ENCODE measurements around the gene HGFAC. TPM values are rescaled to one million over a fixed set of nuclear protein-coding genes. Genes with fewer than 3 reads are reported as not detected.

Gene HGFAC
- total and polyA plus RNA-seq, 5 donors from 2014 or later = 0.11 TPM; not detected in 4

- DNase-seq (no peak), ATAC-seq (ENCODE audit: low read depth in 2 of 2) (no peak)
- Histone ChIP-seq H3K9me3 (ENCODE audit: control insufficient read depth in 2 of 2, low read length in 2 of 2) (no peaks in the 10 kb centered on the region), H3K4me1 (ENCODE audit: control insufficient read depth, insufficient read depth, low read length, poor library complexity, severe bottlenecking) (no peaks in the 10 kb centered on the region), H3K36me3 (ENCODE audit: control insufficient read depth, insufficient read depth, low read length) (no peaks in the 10 kb centered on the region), H3K27ac (ENCODE audit: insufficient read depth, low read length, poor library complexity, severe bottlenecking) (no peak overlapping the region), H3K4me3 (ENCODE audit: low read depth, low read length) (no peak overlapping the region), H3K27me3 (ENCODE audit: control insufficient read depth, insufficient read depth, low read length) (no peaks in the 10 kb centered on the region)
- Mint-ChIP-seq H3K4me1 (peaks cover 0 to 11% (median 2%) of the 10 kb centered on the region in 4 donors), H3K4me3 (no peak overlapping the region), H3K27ac (no peak overlapping the region), H3K9me3 (peaks cover 0 to 2% (median 0%) of the 10 kb centered on the region in 7 donors), H3K36me3 (no peaks in the 10 kb centered on the region), H3K27me3 (no peaks in the 10 kb centered on the region)
Measured at GRCh38 chr4:3402491-3403347, 39.0 kb upstream of the HGFAC start.

GRCh38 chr4:3403348-3403906 is 38.3 kb upstream of the HGFAC start:
- no peak overlapping the region for H3K4me3 ChIP-seq (ENCODE audit: low read depth, low read length)
- Mint-ChIP-seq H3K36me3 (no peaks in the 10 kb centered on the region), H3K27me3 (no peaks in the 10 kb centered on the region), H3K9me3 (peaks cover 0 to 2% (median 0%) of the 10 kb centered on the region in 7 donors), H3K4me1 (peaks cover 0 to 5% (median 2%) of the 10 kb centered on the region in 4 donors), H3K4me3 (no peak overlapping the region), H3K27ac (no peak overlapping the region)
- no peaks in the 10 kb centered on the region for H3K9me3 ChIP-seq (ENCODE audit: control insufficient read depth in 2 of 2, low read length in 2 of 2)
- no peaks in the 10 kb centered on the region for H3K4me1 ChIP-seq (ENCODE audit: control insufficient read depth, insufficient read depth, low read length, poor library complexity, severe bottlenecking)
- no peak for ATAC-seq (ENCODE audit: low read depth in 2 of 2)
- no peak for DNase-seq
- no peak overlapping the region for H3K27ac ChIP-seq (ENCODE audit: insufficient read depth, low read length, poor library complexity, severe bottlenecking)
- H3K27me3 ChIP-seq (ENCODE audit: control insufficient read depth, insufficient read depth, low read length) = no peaks in the 10 kb centered on the region
- no peaks in the 10 kb centered on the region for H3K36me3 ChIP-seq (ENCODE audit: control insufficient read depth, insufficient read depth, low read length)

- Histone ChIP-seq H3K36me3 (ENCODE audit: control insufficient read depth, insufficient read depth, low read length) (no peaks in the 10 kb centered on the region), H3K27ac (ENCODE audit: insufficient read depth, low read length, poor library complexity, severe bottlenecking) (no peak overlapping the region), H3K4me3 (ENCODE audit: low read depth, low read length) (no peak overlapping the region), H3K4me1 (ENCODE audit: control insufficient read depth, insufficient read depth, low read length, poor library complexity, severe bottlenecking) (no peaks in the 10 kb centered on the region), H3K9me3 (ENCODE audit: control insufficient read depth in 2 of 2, low read length in 2 of 2) (no peaks in the 10 kb centered on the region), H3K27me3 (ENCODE audit: control insufficient read depth, insufficient read depth, low read length) (no peaks in the 10 kb centered on the region)
- H3K4me3 Mint-ChIP-seq = no peak overlapping the region
- H3K27me3 Mint-ChIP-seq = no peaks in the 10 kb centered on the region
- H3K4me1 Mint-ChIP-seq = peaks cover 0 to 5% (median 0%) of the 10 kb centered on the region in 4 donors
- H3K9me3 Mint-ChIP-seq = peaks cover 0 to 2% (median 0%) of the 10 kb centered on the region in 7 donors
- ATAC-seq (ENCODE audit: low read depth in 2 of 2) (no peak), DNase-seq (no peak)
- peak overlapping the region in 1 of 3 donors; percentile 27 for H3K27ac Mint-ChIP-seq
- no peaks in the 10 kb centered on the region for H3K36me3 Mint-ChIP-seq
Measured at GRCh38 chr4:3404546-3404945, 37.2 kb upstream of the HGFAC start.

GRCh38 chr4:3405176-3405575 is 36.6 kb upstream of the HGFAC start:
- H3K27me3 ChIP-seq (ENCODE audit: control insufficient read depth, insufficient read depth, low read length) = no peaks in the 10 kb centered on the region
- no peaks in the 10 kb centered on the region for H3K36me3 ChIP-seq (ENCODE audit: control insufficient read depth, insufficient read depth, low read length)
- Mint-ChIP-seq H3K4me3 (no peak overlapping the region), H3K27ac (no peak overlapping the region), H3K9me3 (peaks cover 0 to 2% (median 0%) of the 10 kb centered on the region in 7 donors), H3K27me3 (no peaks in the 10 kb centered on the region), H3K4me1 (peaks cover 0 to 5% (median 0%) of the 10 kb centered on the region in 4 donors), H3K36me3 (no peaks in the 10 kb centered on the region)
- H3K9me3 ChIP-seq (ENCODE audit: control insufficient read depth in 2 of 2, low read length in 2 of 2) = no peaks in the 10 kb centered on the region
- ATAC-seq (ENCODE audit: low read depth in 2 of 2) (no peak), DNase-seq (no peak)
- H3K4me3 ChIP-seq (ENCODE audit: low read depth, low read length) = no peak overlapping the region
- no peak overlapping the region for H3K27ac ChIP-seq (ENCODE audit: insufficient read depth, low read length, poor library complexity, severe bottlenecking)
- H3K4me1 ChIP-seq (ENCODE audit: control insufficient read depth, insufficient read depth, low read length, poor library complexity, severe bottlenecking) = no peaks in the 10 kb centered on the region

- H3K36me3 Mint-ChIP-seq = no peaks in the 10 kb centered on the region
- no peak overlapping the region for H3K27ac Mint-ChIP-seq
- H3K4me3 Mint-ChIP-seq = no peak overlapping the region
- peaks cover 0 to 2% (median 0%) of the 10 kb centered on the region in 7 donors for H3K9me3 Mint-ChIP-seq
- Histone ChIP-seq H3K27me3 (ENCODE audit: control insufficient read depth, insufficient read depth, low read length) (no peaks in the 10 kb centered on the region), H3K4me1 (ENCODE audit: control insufficient read depth, insufficient read depth, low read length, poor library complexity, severe bottlenecking) (no peaks in the 10 kb centered on the region), H3K36me3 (ENCODE audit: control insufficient read depth, insufficient read depth, low read length) (no peaks in the 10 kb centered on the region), H3K27ac (ENCODE audit: insufficient read depth, low read length, poor library complexity, severe bottlenecking) (no peak overlapping the region), H3K4me3 (ENCODE audit: low read depth, low read length) (no peak overlapping the region), H3K9me3 (ENCODE audit: control insufficient read depth in 2 of 2, low read length in 2 of 2) (no peaks in the 10 kb centered on the region)
- H3K4me1 Mint-ChIP-seq = peaks cover 0 to 5% (median 0%) of the 10 kb centered on the region in 4 donors
- DNase-seq = no peak
- no peak for ATAC-seq (ENCODE audit: low read depth in 2 of 2)
- H3K27me3 Mint-ChIP-seq = no peaks in the 10 kb centered on the region
Measured at GRCh38 chr4:3406021-3406420, 35.7 kb upstream of the HGFAC start.

GRCh38 chr4:3406431-3406830 is 35.3 kb upstream of the HGFAC start:
- H3K9me3 Mint-ChIP-seq = no peaks in the 10 kb centered on the region
- ATAC-seq (ENCODE audit: low read depth in 2 of 2) = no peak
- H3K4me1 Mint-ChIP-seq = peaks cover 0 to 5% (median 0%) of the 10 kb centered on the region in 4 donors
- no peak for DNase-seq
- H3K27me3 ChIP-seq (ENCODE audit: control insufficient read depth, insufficient read depth, low read length) = no peaks in the 10 kb centered on the region
- no peaks in the 10 kb centered on the region for H3K36me3 ChIP-seq (ENCODE audit: control insufficient read depth, insufficient read depth, low read length)
- no peak overlapping the region for H3K27ac Mint-ChIP-seq
- no peaks in the 10 kb centered on the region for H3K4me1 ChIP-seq (ENCODE audit: control insufficient read depth, insufficient read depth, low read length, poor library complexity, severe bottlenecking)
- no peaks in the 10 kb centered on the region for H3K9me3 ChIP-seq (ENCODE audit: control insufficient read depth in 2 of 2, low read length in 2 of 2)
- no peaks in the 10 kb centered on the region for H3K27me3 Mint-ChIP-seq
- no peak overlapping the region for H3K4me3 ChIP-seq (ENCODE audit: low read depth, low read length)
- no peaks in the 10 kb centered on the region for H3K36me3 Mint-ChIP-seq
- no peak overlapping the region for H3K27ac ChIP-seq (ENCODE audit: insufficient read depth, low read length, poor library complexity, severe bottlenecking)
- no peak overlapping the region for H3K4me3 Mint-ChIP-seq

GRCh38 chr4:3407171-3407771 is 34.5 kb upstream of the HGFAC start:
- H3K27ac Mint-ChIP-seq = no peak overlapping the region
- no peaks in the 10 kb centered on the region for H3K36me3 Mint-ChIP-seq
- no peaks in the 10 kb centered on the region for H3K9me3 ChIP-seq (ENCODE audit: control insufficient read depth in 2 of 2, low read length in 2 of 2)
- no peaks in the 10 kb centered on the region for H3K4me1 ChIP-seq (ENCODE audit: control insufficient read depth, insufficient read depth, low read length, poor library complexity, severe bottlenecking)
- no peaks in the 10 kb centered on the region for H3K27me3 Mint-ChIP-seq
- H3K9me3 Mint-ChIP-seq = no peaks in the 10 kb centered on the region
- H3K4me3 ChIP-seq (ENCODE audit: low read depth, low read length) = no peak overlapping the region
- H3K27me3 ChIP-seq (ENCODE audit: control insufficient read depth, insufficient read depth, low read length) = no peaks in the 10 kb centered on the region
- H3K27ac ChIP-seq (ENCODE audit: insufficient read depth, low read length, poor library complexity, severe bottlenecking) = no peak overlapping the region
- H3K36me3 ChIP-seq (ENCODE audit: control insufficient read depth, insufficient read depth, low read length) = no peaks in the 10 kb centered on the region
- H3K4me1 Mint-ChIP-seq = peaks cover 0 to 4% (median 0%) of the 10 kb centered on the region in 4 donors
- no peak for DNase-seq
- H3K4me3 Mint-ChIP-seq = peak overlapping the region in 1 of 4 donors; percentile 47
- ATAC-seq (ENCODE audit: low read depth in 2 of 2) = no peak

All from CD4-positive, CD25-positive, alpha-beta regulatory T cell (primary cell).